ENCODE measurements around the gene LIPC.

Gene LIPC

GRCh38 chr15:58458076-58458475 lies 26.3 kb downstream of the LIPC start:
- TF ChIP-seq YY1 (IDR thresholded peaks at IDR 0.05; ENCODE audit: low read depth) (no peak), NFIC (IDR thresholded peaks at IDR 0.05) (no peak), TAF1 (IDR thresholded peaks at IDR 0.05; ENCODE audit: low read depth) (no peak), MAX (IDR thresholded peaks at IDR 0.05) (no peak), FOXM1 (IDR thresholded peaks at IDR 0.05; ENCODE audit: borderline replicate concordance, low read depth) (no peak), EP300 (IDR thresholded peaks at IDR 0.05; ENCODE audit: borderline replicate concordance) (no peak), ZBTB7A (IDR thresholded peaks at IDR 0.05; ENCODE audit: low read depth) (no peak), TCF12 (IDR thresholded peaks at IDR 0.05; ENCODE audit: low read depth) (no peak), USF1 (IDR thresholded peaks at IDR 0.05) (no peak), REST (IDR thresholded peaks at IDR 0.05; ENCODE audit: low read depth) (no peak), TEAD4 (IDR thresholded peaks at IDR 0.05) (no peak), CEBPB (IDR thresholded peaks at IDR 0.05) (no peak), EGR1 (IDR thresholded peaks at IDR 0.05) (no peak), RAD21 (IDR thresholded peaks at IDR 0.05; ENCODE audit: low read depth) (no peak), CREB1 (IDR thresholded peaks at IDR 0.05; ENCODE audit: low read depth) (no peak)

- TF ChIP-seq RAD21 (IDR thresholded peaks at IDR 0.05; ENCODE audit: low read depth) (no peak), USF1 (IDR thresholded peaks at IDR 0.05) (no peak), CEBPB (IDR thresholded peaks at IDR 0.05) (no peak), TCF12 (IDR thresholded peaks at IDR 0.05; ENCODE audit: low read depth) (no peak), ZBTB7A (IDR thresholded peaks at IDR 0.05; ENCODE audit: low read depth) (no peak), TAF1 (IDR thresholded peaks at IDR 0.05; ENCODE audit: low read depth) (no peak)
These were observed 27.3 kb downstream of the LIPC start for GRCh38 chr15:58459045-58459444.

- TF ChIP-seq CREB1 (IDR thresholded peaks at IDR 0.05; ENCODE audit: low read depth) (no peak), NFIC (IDR thresholded peaks at IDR 0.05) (no peak), EP300 (IDR thresholded peaks at IDR 0.05; ENCODE audit: borderline replicate concordance) (no peak), TAF1 (IDR thresholded peaks at IDR 0.05; ENCODE audit: low read depth) (no peak), CEBPB (IDR thresholded peaks at IDR 0.05) (no peak), TEAD4 (IDR thresholded peaks at IDR 0.05) (no peak), FOXM1 (IDR thresholded peaks at IDR 0.05; ENCODE audit: borderline replicate concordance, low read depth) (no peak), TCF12 (IDR thresholded peaks at IDR 0.05; ENCODE audit: low read depth) (no peak), ZBTB7A (IDR thresholded peaks at IDR 0.05; ENCODE audit: low read depth) (no peak), MAX (IDR thresholded peaks at IDR 0.05) (no peak), EGR1 (IDR thresholded peaks at IDR 0.05) (no peak), YY1 (IDR thresholded peaks at IDR 0.05; ENCODE audit: low read depth) (no peak), REST (IDR thresholded peaks at IDR 0.05; ENCODE audit: low read depth) (no peak), RAD21 (IDR thresholded peaks at IDR 0.05; ENCODE audit: low read depth) (no peak), USF1 (IDR thresholded peaks at IDR 0.05) (no peak)
These were observed 27.8 kb downstream of the LIPC start for GRCh38 chr15:58459560-58459959.

- TF ChIP-seq RAD21 (IDR thresholded peaks at IDR 0.05; ENCODE audit: low read depth): no peak
- no peak for TF ChIP-seq TCF12 (IDR thresholded peaks at IDR 0.05; ENCODE audit: low read depth)
- TF ChIP-seq EP300 (IDR thresholded peaks at IDR 0.05; ENCODE audit: borderline replicate concordance): no peak
- TF ChIP-seq REST (IDR thresholded peaks at IDR 0.05; ENCODE audit: low read depth): no peak
- no peak for TF ChIP-seq TAF1 (IDR thresholded peaks at IDR 0.05; ENCODE audit: low read depth)
- no peak for TF ChIP-seq ZBTB7A (IDR thresholded peaks at IDR 0.05; ENCODE audit: low read depth)
- TF ChIP-seq USF1 (IDR thresholded peaks at IDR 0.05): no peak
- TF ChIP-seq NFIC (IDR thresholded peaks at IDR 0.05): no peak
- TF ChIP-seq EGR1 (IDR thresholded peaks at IDR 0.05): no peak
- TF ChIP-seq CEBPB (IDR thresholded peaks at IDR 0.05): no peak
- TF ChIP-seq YY1 (IDR thresholded peaks at IDR 0.05; ENCODE audit: low read depth): no peak
- no peak for TF ChIP-seq CREB1 (IDR thresholded peaks at IDR 0.05; ENCODE audit: low read depth)
- TF ChIP-seq MAX (IDR thresholded peaks at IDR 0.05): no peak
- TF ChIP-seq TEAD4 (IDR thresholded peaks at IDR 0.05): no peak
- TF ChIP-seq FOXM1 (IDR thresholded peaks at IDR 0.05; ENCODE audit: borderline replicate concordance, low read depth): no peak
These were observed 28.5 kb downstream of the LIPC start for GRCh38 chr15:58460116-58460790.
